NCI-H2171 (cell line): Measurements from ENCODE around the gene CERK.
A peak's percentile ranks its signal among the peaks of the same experiment; 100 is the strongest.
"Not testable (repeated sequence)": the region's sequence is repeated elsewhere in the genome, so short reads cannot be mapped to it uniquely, and the experiment has no call there.

ENCODE experiments used
- DNase-seq: peaks from one replicate; lab custom pipeline; 2025; lab: John Stamatoyannopoulos, UW

Gene CERK

GRCh38 chr22:46748908-46749675 lies 11.0 kb upstream of the CERK start:
- DNase-seq: no peak

- DNase-seq: no peak
Observed at GRCh38 chr22:46748206-46748907, 10.3 kb upstream of the CERK start.

- peak; percentile 11 for DNase-seq
Observed at GRCh38 chr22:46747646-46748045, 9.6 kb upstream of the CERK start.

- DNase-seq: no peak
Observed at GRCh38 chr22:46746620-46747019, 8.6 kb upstream of the CERK start.

- DNase-seq: no peak
Observed at GRCh38 chr22:46746192-46746591, 8.1 kb upstream of the CERK start.

GRCh38 chr22:46744581-46744980 lies 6.5 kb upstream of the CERK start:
- DNase-seq: no peak

- no peak for DNase-seq
Observed at GRCh38 chr22:46742576-46743221, 4.6 kb upstream of the CERK start.

GRCh38 chr22:46741974-46742519 lies 4.0 kb upstream of the CERK start:
- DNase-seq: no peak

- no peak for DNase-seq
Observed at GRCh38 chr22:46740910-46741780, 3.1 kb upstream of the CERK start.

GRCh38 chr22:46739094-46739870 lies 1.2 kb upstream of the CERK start:
- peak; percentile 71 for DNase-seq

- no peak for DNase-seq
Observed at GRCh38 chr22:46738647-46739093, 618 bp upstream of the CERK start.

GRCh38 chr22:46737105-46737975 lies 712 bp downstream of the CERK start:
- DNase-seq: peak; percentile 32

- no peak for DNase-seq
Observed at GRCh38 chr22:46736705-46737104, 1.3 kb downstream of the CERK start.

GRCh38 chr22:46735747-46736608 lies 2.1 kb downstream of the CERK start:
- no peak for DNase-seq

- no peak for DNase-seq
Observed at GRCh38 chr22:46734830-46735453, 3.1 kb downstream of the CERK start.

GRCh38 chr22:46734213-46734722 lies 3.8 kb downstream of the CERK start:
- not testable (repeated sequence) for DNase-seq

- no peak for DNase-seq
Observed at GRCh38 chr22:46732513-46732912, 5.5 kb downstream of the CERK start.

- no peak for DNase-seq
Observed at GRCh38 chr22:46732041-46732379, 6.0 kb downstream of the CERK start.
